Measurements from ENCODE around the gene UPK3A.

DNA sequence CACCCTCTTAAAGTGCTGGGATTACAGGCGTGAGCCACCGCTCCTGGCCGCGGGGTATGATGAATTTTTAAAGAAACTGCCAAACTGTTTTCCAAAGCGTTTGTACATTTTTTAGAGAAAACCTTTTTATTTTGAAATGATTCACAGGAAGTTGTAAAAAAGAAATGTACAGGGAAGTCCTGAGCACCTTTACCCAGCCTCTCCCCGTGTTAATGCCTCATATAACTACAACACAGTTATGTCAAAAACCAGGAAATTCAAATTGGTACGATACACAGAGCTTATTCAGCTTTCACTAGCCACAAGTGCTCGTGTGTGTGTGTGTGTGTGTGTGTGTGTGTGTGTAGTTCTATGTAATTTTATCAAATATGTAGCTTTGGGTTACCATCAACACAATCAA lies 18.0 kb downstream of the UPK3A start:
- TF ChIP-seq, protein P1, sequence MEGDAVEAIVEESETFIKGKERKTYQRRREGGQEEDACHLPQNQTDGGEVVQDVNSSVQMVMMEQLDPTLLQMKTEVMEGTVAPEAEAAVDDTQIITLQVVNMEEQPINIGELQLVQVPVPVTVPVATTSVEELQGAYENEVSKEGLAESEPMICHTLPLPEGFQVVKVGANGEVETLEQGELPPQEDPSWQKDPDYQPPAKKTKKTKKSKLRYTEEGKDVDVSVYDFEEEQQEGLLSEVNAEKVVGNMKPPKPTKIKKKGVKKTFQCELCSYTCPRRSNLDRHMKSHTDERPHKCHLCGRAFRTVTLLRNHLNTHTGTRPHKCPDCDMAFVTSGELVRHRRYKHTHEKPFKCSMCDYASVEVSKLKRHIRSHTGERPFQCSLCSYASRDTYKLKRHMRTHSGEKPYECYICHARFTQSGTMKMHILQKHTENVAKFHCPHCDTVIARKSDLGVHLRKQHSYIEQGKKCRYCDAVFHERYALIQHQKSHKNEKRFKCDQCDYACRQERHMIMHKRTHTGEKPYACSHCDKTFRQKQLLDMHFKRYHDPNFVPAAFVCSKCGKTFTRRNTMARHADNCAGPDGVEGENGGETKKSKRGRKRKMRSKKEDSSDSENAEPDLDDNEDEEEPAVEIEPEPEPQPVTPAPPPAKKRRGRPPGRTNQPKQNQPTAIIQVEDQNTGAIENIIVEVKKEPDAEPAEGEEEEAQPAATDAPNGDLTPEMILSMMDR (IDR thresholded peaks at IDR 0.05) = no peak
- no peak for TF ChIP-seq POLR2A (IDR thresholded peaks at IDR 0.05)
